ENCODE results near the gene TMC1. TPM values are rescaled to one million over a fixed set of nuclear protein-coding genes. Genes with fewer than 3 reads are reported as not detected.

Gene TMC1
- total and polyA plus RNA-seq, 10 of the 15 experiments (the other 5 are each of a cell fraction or from before 2014, with no cell fraction given) = 0.06 to 0.94 (median 0.40) TPM; not detected in 1

DNA sequence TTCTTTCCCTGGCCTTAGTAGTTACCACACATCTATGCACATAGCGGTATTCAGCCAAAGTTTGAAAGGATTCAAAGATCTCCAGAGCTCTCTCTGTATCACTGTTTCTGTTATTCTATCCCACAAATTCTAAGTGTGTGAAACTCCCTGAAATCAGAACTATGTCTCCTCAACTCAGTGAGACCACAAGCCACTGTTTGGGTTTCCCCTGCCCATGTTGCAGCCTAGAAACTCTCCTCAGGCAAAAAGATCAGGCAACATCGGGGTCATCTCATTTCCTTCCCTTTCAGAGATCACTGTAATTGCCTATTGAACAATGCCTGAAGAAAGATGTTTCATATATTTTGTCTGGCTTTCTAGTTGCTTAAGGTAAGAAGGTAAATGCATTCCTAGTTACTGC, 135.6 kb downstream of the TMC1 start:
- Histone ChIP-seq H3K9ac (ENCODE audit: control insufficient read depth, insufficient read depth, low read length) (no peak overlapping the region), H3K27me3 (replicated peaks in 1 of 2; ENCODE audit: control insufficient read depth in 2 of 2, insufficient read depth in 2 of 2, low read length in 1 of 2) (peaks cover 0 to 3% of the 10 kb centered on the region in 2 experiments; a peak in 1 of 4 replicates), H2AFZ (ENCODE audit: control insufficient read depth, low read depth, low read length) (no peak overlapping the region), H3K79me2 (ENCODE audit: control insufficient read depth, insufficient read depth, low read length) (no peaks in the 10 kb centered on the region), H3K36me3 (ENCODE audit: control insufficient read depth in 2 of 2, insufficient read depth in 2 of 2, low read length in 1 of 2) (no peaks in the 10 kb centered on the region), H3K4me1 (ENCODE audit: control insufficient read depth, insufficient read depth, low read length) (no peaks in the 10 kb centered on the region), H3K27ac (ENCODE audit: control insufficient read depth, insufficient read depth) (no peak overlapping the region), H3K4me3 (no peak overlapping the region), H3K4me2 (ENCODE audit: control insufficient read depth, insufficient read depth) (no peak overlapping the region), H3K9me3 (replicated peaks; ENCODE audit: control insufficient read depth, insufficient read depth, low read length) (no peaks in the 10 kb centered on the region), H4K20me1 (ENCODE audit: control insufficient read depth, insufficient read depth) (no peaks in the 10 kb centered on the region)
- WGBS (ENCODE audit: insufficient coverage, insufficient replicate concordance, low lambda C conversion rate, missing lambda C conversion rate) = 22% methylated on average over 2 of the region's 2 CpGs
- no peak for FAIRE-seq
- ChIA-PET CTCF (no interaction called here), SMC1A (ENCODE audit: uncharacterized antibody, unreplicated experiment) (no interaction called here), POLR2A (no interaction called here), RAD21 (ENCODE audit: unreplicated experiment) (no interaction called here)
- intact Hi-C loops (cut with micrococcal nuclease; ENCODE audit: unreplicated experiment) = no loop called here
- BruUV-seq (replicated peaks) = no TSS peak
- TF ChIP-seq RUNX3 (IDR thresholded peaks at IDR 0.05; ENCODE audit: low read length) = peak; percentile 59
- TF ChIP-seq SMAD1 (IDR thresholded peaks at IDR 0.05; ENCODE audit: low read depth, partially characterized antibody) = no peak
- in situ Hi-C loops (cut with MboI) = no loop called here
- ATAC-seq = peak; percentile 26; the same call in 2 of the 3 replicates
- no peak for DNase-seq (ENCODE audit: low read depth, low spot score)

DNA sequence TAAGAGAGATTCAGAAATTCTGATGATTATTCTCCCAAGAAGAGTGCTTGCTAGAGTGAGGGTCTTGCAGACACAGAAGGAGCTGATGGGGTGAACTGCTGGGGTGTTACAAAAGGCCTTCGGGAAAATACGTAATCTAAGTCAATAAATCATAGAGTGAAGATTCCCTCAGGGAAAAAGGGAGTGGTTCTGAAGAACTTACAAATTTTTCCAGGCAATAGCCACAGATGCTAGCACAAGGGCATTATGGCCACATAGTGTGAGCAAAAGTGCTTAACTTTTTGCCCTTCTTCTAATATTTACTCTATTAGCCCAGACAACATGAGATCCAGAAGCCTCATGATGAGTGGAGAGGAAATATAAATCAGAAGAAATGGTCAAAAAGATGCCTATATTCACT, 137.3 kb downstream of the TMC1 start:
- POLR2A ChIA-PET = interaction anchor here (0.6 kb wide), 1 partner anchor 35 kb away, joined by 3 read pairs; no protein-coding TSS in a partner anchor
- intact Hi-C loops (cut with micrococcal nuclease; ENCODE audit: unreplicated experiment) = no loop called here

More for the DNA sequence above, 137.3 kb downstream of the TMC1 start:
- SMC1A ChIA-PET (ENCODE audit: uncharacterized antibody, unreplicated experiment) = no interaction called here
- H3K9ac ChIP-seq (ENCODE audit: control insufficient read depth, insufficient read depth, low read length) = no peak overlapping the region
- no peak overlapping the region for H3K4me3 ChIP-seq
- H3K27me3 ChIP-seq (replicated peaks in 1 of 2; ENCODE audit: control insufficient read depth in 2 of 2, insufficient read depth in 2 of 2, low read length in 1 of 2) = peaks cover 0 to 3% of the 10 kb centered on the region in 2 experiments; a peak in 1 of 4 replicates
- 0% methylated on average over 2 of the region's 2 CpGs for WGBS (ENCODE audit: insufficient coverage, insufficient replicate concordance, low lambda C conversion rate, missing lambda C conversion rate)
- CTCF ChIA-PET = interaction anchor here (0.6 to 0.8 kb wide), 2 partner anchors 10 to 333 kb away, joined by 3 to 4 read pairs; no protein-coding TSS in a partner anchor
- H2AFZ ChIP-seq (ENCODE audit: control insufficient read depth, low read depth, low read length) = no peak overlapping the region
- H3K79me2 ChIP-seq (ENCODE audit: control insufficient read depth, insufficient read depth, low read length) = no peaks in the 10 kb centered on the region
- H3K27ac ChIP-seq (ENCODE audit: control insufficient read depth, insufficient read depth) = no peak overlapping the region
- BruUV-seq (replicated peaks) = no TSS peak
- RAD21 ChIA-PET (ENCODE audit: unreplicated experiment) = no interaction called here
- TF ChIP-seq EZH2 (IDR thresholded peaks at IDR 0.05; ENCODE audit: borderline replicate concordance, control insufficient read depth, low read depth, low read length) (no peak), CHD4 (IDR thresholded peaks at IDR 0.05) (no peak)
- H4K20me1 ChIP-seq (ENCODE audit: control insufficient read depth, insufficient read depth) = no peaks in the 10 kb centered on the region
- no peak overlapping the region for H3K4me2 ChIP-seq (ENCODE audit: control insufficient read depth, insufficient read depth)
- H3K4me1 ChIP-seq (ENCODE audit: control insufficient read depth, insufficient read depth, low read length) = no peaks in the 10 kb centered on the region
- in situ Hi-C loops (cut with MboI) = no loop called here
- ATAC-seq (no peak), FAIRE-seq (no peak), DNase-seq (ENCODE audit: low read depth, low spot score) (no peak)
- no peaks in the 10 kb centered on the region for H3K9me3 ChIP-seq (replicated peaks; ENCODE audit: control insufficient read depth, insufficient read depth, low read length)
- no peaks in the 10 kb centered on the region for H3K36me3 ChIP-seq (ENCODE audit: control insufficient read depth in 2 of 2, insufficient read depth in 2 of 2, low read length in 1 of 2)

Measured in GM12878 (cell line).